Upper lobe of right lung (tissue), 1 donor: ENCODE data around the gene CFAP46. TPM values are rescaled to one million over a fixed set of nuclear protein-coding genes. Genes with fewer than 3 reads are reported as not detected.

Source experiments
- ATAC-seq: fragments of 200-7000 bp; cut with Tn5 transposase; one replicate; pipeline ENCODE4 v1.9.1; 2020; ENCODE audit warnings: mild to moderate bottlenecking, moderate library complexity
- DNase-seq: peaks from one replicate; pipeline ENCODE4 v3.0.0-alpha.2; 2020
- H3K27ac ChIP-seq: fragments of 200-600 bp; one replicate; pipeline ENCODE4 v1.8.0; 2022
- H3K27me3 ChIP-seq: fragments of 200-600 bp; one replicate; pipeline ENCODE4 v1.8.0; 2022; ENCODE audit warnings: mild to moderate bottlenecking
- H3K36me3 ChIP-seq: fragments of 200-600 bp; one replicate; pipeline ENCODE4 v1.8.0; 2022
- H3K4me1 ChIP-seq: fragments of 200-600 bp; one replicate; pipeline ENCODE4 v1.8.0; 2022
- H3K4me3 ChIP-seq: fragments of 200-600 bp; one replicate; pipeline ENCODE4 v1.8.0; 2022; ENCODE audit warnings: mild to moderate bottlenecking
- H3K9me3 ChIP-seq: fragments of 200-600 bp; one replicate; pipeline ENCODE4 v1.8.0; 2022
- CTCF ChIP-seq: fragments of 200-600 bp; IDR thresholded peaks from one replicate; pipeline ENCODE4 v1.8.0; 2022; ENCODE audit warnings: antibody characterized with exemption
- intact Hi-C: fragments of 100-400 bp; cut with DNase I; formaldehyde crosslinking; loops from one replicate; pipeline ENCODE4 v1.11.0; 2022
- total RNA-seq: library from RNA; stranded (reverse); fragmentation: NEBNext Ultra II Directional; extraction: Animal tissue kit (Norgen Biotek cat#: 25700); gene quantifications from one replicate; pipeline ENCODE4 v1.2.1, GENCODE V29; 2021
- donor health status: DM: no; HTN: yes; CAD: no; lungs with severe emphysema.

CFAP46 gene
- total RNA-seq, 1 donor from 2014 or later, result 0.52 TPM

GRCh38 chr10:132876993-132877431 is 65.4 kb downstream of the CFAP46 start:
- Histone ChIP-seq H3K4me3 (no peak overlapping the region), H3K4me1 (no peaks in the 10 kb centered on the region), H3K36me3 (no peaks in the 10 kb centered on the region), H3K9me3 (no peaks in the 10 kb centered on the region), H3K27me3 (peaks cover 36% of the 10 kb centered on the region), H3K27ac (no peak overlapping the region)
- intact Hi-C loops, result no loop called here
- ATAC-seq (no peak), DNase-seq (peak; percentile 61)
- TF ChIP-seq CTCF, result no peak

- no peaks in the 10 kb centered on the region for H3K4me1 ChIP-seq
- peaks cover 36% of the 10 kb centered on the region for H3K27me3 ChIP-seq
- no peaks in the 10 kb centered on the region for H3K36me3 ChIP-seq
- TF ChIP-seq CTCF, result no peak
- intact Hi-C loops, result no loop called here
- DNase-seq, result peak; percentile 55
- H3K27ac ChIP-seq, result no peak overlapping the region
- no peak for ATAC-seq
- H3K4me3 ChIP-seq, result no peak overlapping the region
- H3K9me3 ChIP-seq, result no peaks in the 10 kb centered on the region
These were observed 66.1 kb downstream of the CFAP46 start for GRCh38 chr10:132876131-132876860.

GRCh38 chr10:132875435-132875834 is 66.9 kb downstream of the CFAP46 start:
- Histone ChIP-seq H3K4me3 (no peak overlapping the region), H3K4me1 (no peaks in the 10 kb centered on the region), H3K36me3 (no peaks in the 10 kb centered on the region), H3K9me3 (no peaks in the 10 kb centered on the region), H3K27ac (no peak overlapping the region), H3K27me3 (peaks cover 36% of the 10 kb centered on the region)
- DNase-seq (peak; percentile 11), ATAC-seq (no peak)
- intact Hi-C loops, result no loop called here
- TF ChIP-seq CTCF, result no peak

GRCh38 chr10:132873395-132873794 is 69.0 kb downstream of the CFAP46 start:
- H3K4me1 ChIP-seq, result no peaks in the 10 kb centered on the region
- no peaks in the 10 kb centered on the region for H3K9me3 ChIP-seq
- ATAC-seq (no peak), DNase-seq (peak; percentile 50)
- H3K27me3 ChIP-seq, result peaks cover 29% of the 10 kb centered on the region
- H3K4me3 ChIP-seq, result no peak overlapping the region
- no peak overlapping the region for H3K27ac ChIP-seq
- intact Hi-C loops, result no loop called here
- H3K36me3 ChIP-seq, result no peaks in the 10 kb centered on the region
- TF ChIP-seq CTCF, result no peak

GRCh38 chr10:132872658-132873057 is 69.7 kb downstream of the CFAP46 start:
- Histone ChIP-seq H3K9me3 (no peaks in the 10 kb centered on the region), H3K27ac (no peak overlapping the region), H3K36me3 (no peaks in the 10 kb centered on the region), H3K4me3 (no peak overlapping the region), H3K27me3 (peaks cover 22% of the 10 kb centered on the region), H3K4me1 (no peaks in the 10 kb centered on the region)
- intact Hi-C loops, result no loop called here
- DNase-seq, result peak; percentile 48
- no peak for ATAC-seq
- TF ChIP-seq CTCF, result no peak

GRCh38 chr10:132870426-132870825 is 71.9 kb downstream of the CFAP46 start:
- DNase-seq, result peak; percentile 23
- H3K36me3 ChIP-seq, result no peaks in the 10 kb centered on the region
- no peak overlapping the region for H3K4me3 ChIP-seq
- intact Hi-C loops, result no loop called here
- no peak overlapping the region for H3K27ac ChIP-seq
- TF ChIP-seq CTCF, result no peak
- H3K27me3 ChIP-seq, result peaks cover 9% of the 10 kb centered on the region
- H3K4me1 ChIP-seq, result no peaks in the 10 kb centered on the region
- no peaks in the 10 kb centered on the region for H3K9me3 ChIP-seq
- no peak for ATAC-seq
